Tibial nerve (tissue), 4 donors: Measurements from ENCODE around the gene TMEM171. TPM values are rescaled to one million over a fixed set of nuclear protein-coding genes. Genes with fewer than 3 reads are reported as not detected.

Experiments used
- DNase-seq, 2 donors: peaks; one replicate each; pipeline ENCODE4 v3.0.0-alpha.2; 2019; ENCODE audit warnings: low spot score in 2 of 2
- H3K27ac ChIP-seq, 4 donors: fragments of 200-600 bp; sonication (generic) in 3 of 4; one replicate each; pipeline ENCODE4 v1.5.1; 2017 to 2019; ENCODE audit warnings: mild to moderate bottlenecking in 1 of 4
- H3K27me3 ChIP-seq, 2 donors: fragments of 200-600 bp; sonication (generic) in 1 of 2; one replicate each; pipeline versions ENCODE4 v1.5.1 to v1.6.0; 2017 to 2019
- H3K36me3 ChIP-seq, 3 donors: fragments of 200-600 bp; sonication (generic); one replicate each; pipeline ENCODE4 v1.5.1; 2018 to 2019
- H3K4me1 ChIP-seq, 4 donors: fragments of 200-600 bp; sonication (generic) in 3 of 4; one replicate each; pipeline ENCODE4 v1.5.1; 2017 to 2019
- H3K4me3 ChIP-seq, 4 donors: fragments of 200-600 bp; sonication (generic) in 3 of 4; one replicate each; pipeline ENCODE4 v1.5.1; 2017 to 2019; ENCODE audit warnings: mild to moderate bottlenecking in 1 of 4, moderate library complexity in 1 of 4
- H3K9me3 ChIP-seq, 4 donors: fragments of 200-600 bp; sonication (generic) in 3 of 4; one replicate each; pipeline ENCODE4 v1.5.1; 2017 to 2019
- EP300 ChIP-seq, 2 donors: sonication (generic); formaldehyde crosslinking; IDR thresholded peaks; one replicate each; pipeline ENCODE4 v1.6.1; 2017; ENCODE audit warnings: antibody characterized with exemption in 2 of 2, mild to moderate bottlenecking in 1 of 2
- POLR2A ChIP-seq, 2 donors: fragments of 450-650 bp; IDR thresholded peaks; one replicate each; pipeline ENCODE4 v1.6.1; 2017; ENCODE audit warnings: antibody characterized with exemption in 2 of 2, mild to moderate bottlenecking in 2 of 2, moderate library complexity in 2 of 2
- WGBS, 2 donors: methylation state at CpG; one replicate each; pipeline ENCODE4 v1.1.5; 2018; 5-methylcytosine and 5-hydroxymethylcytosine counted together
- total RNA-seq, 4 donors: library from RNA; depleted of rRNA; stranded (reverse); fragments of >200 nt; gene quantifications; one replicate each; pipeline ENCODE4 v1.1.0, GENCODE V29; 2016
- TF ChIP-seq, protein P1 (sequence below), 5 experiments: fragments of 200-600 bp in 3 of 5; fragments of 450-650 bp in 2 of 5; sonication (generic) in 3 of 5; IDR thresholded peaks; one replicate each; pipeline ENCODE4 v1.5.1; 2016 to 2019; ENCODE audit warnings: antibody characterized with exemption in 5 of 5, mild to moderate bottlenecking in 3 of 5, moderate library complexity in 2 of 5

Gene TMEM171
- total RNA-seq, 4 donors from 2014 or later = 0.66 to 0.90 TPM; not detected in 2

DNA sequence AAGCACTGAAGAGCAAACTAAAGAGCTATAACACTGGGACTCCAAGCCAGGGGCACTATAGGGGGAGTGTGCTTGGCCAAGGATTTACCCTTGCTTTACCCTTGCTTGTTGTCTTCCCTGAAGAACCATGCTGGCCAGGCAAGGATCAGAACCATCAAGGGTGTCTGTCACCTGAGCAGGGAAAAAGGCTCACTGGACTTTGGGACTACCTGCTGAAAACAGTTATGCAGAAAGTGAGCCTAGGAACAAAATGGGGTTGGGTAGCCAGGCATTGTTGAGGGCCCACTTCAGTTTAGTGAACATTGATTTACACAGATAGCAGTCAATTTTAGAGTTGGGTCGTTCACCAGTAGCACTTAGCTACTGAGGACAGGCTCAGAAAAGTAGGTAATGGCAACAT, 8.0 kb upstream of the TMEM171 start:
- no peak overlapping the region for H3K4me3 ChIP-seq
- H3K27ac ChIP-seq = no peak overlapping the region
- WGBS, 2 donors = 79 to 95% methylated on average over 1 of the region's 1 CpG
- H3K9me3 ChIP-seq = peaks cover 0 to 14% (median 3%) of the 10 kb centered on the region in 4 donors
- no peaks in the 10 kb centered on the region for H3K4me1 ChIP-seq
- TF ChIP-seq POLR2A (IDR thresholded peaks at IDR 0.05) (no peak), EP300 (IDR thresholded peaks at IDR 0.05) (no peak)
- TF ChIP-seq, protein P1, sequence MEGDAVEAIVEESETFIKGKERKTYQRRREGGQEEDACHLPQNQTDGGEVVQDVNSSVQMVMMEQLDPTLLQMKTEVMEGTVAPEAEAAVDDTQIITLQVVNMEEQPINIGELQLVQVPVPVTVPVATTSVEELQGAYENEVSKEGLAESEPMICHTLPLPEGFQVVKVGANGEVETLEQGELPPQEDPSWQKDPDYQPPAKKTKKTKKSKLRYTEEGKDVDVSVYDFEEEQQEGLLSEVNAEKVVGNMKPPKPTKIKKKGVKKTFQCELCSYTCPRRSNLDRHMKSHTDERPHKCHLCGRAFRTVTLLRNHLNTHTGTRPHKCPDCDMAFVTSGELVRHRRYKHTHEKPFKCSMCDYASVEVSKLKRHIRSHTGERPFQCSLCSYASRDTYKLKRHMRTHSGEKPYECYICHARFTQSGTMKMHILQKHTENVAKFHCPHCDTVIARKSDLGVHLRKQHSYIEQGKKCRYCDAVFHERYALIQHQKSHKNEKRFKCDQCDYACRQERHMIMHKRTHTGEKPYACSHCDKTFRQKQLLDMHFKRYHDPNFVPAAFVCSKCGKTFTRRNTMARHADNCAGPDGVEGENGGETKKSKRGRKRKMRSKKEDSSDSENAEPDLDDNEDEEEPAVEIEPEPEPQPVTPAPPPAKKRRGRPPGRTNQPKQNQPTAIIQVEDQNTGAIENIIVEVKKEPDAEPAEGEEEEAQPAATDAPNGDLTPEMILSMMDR (IDR thresholded peaks at IDR 0.05) = no peak
- DNase-seq = no peak
- no peaks in the 10 kb centered on the region for H3K36me3 ChIP-seq
- H3K27me3 ChIP-seq = peaks cover 0 to 3% of the 10 kb centered on the region in 2 donors

DNA sequence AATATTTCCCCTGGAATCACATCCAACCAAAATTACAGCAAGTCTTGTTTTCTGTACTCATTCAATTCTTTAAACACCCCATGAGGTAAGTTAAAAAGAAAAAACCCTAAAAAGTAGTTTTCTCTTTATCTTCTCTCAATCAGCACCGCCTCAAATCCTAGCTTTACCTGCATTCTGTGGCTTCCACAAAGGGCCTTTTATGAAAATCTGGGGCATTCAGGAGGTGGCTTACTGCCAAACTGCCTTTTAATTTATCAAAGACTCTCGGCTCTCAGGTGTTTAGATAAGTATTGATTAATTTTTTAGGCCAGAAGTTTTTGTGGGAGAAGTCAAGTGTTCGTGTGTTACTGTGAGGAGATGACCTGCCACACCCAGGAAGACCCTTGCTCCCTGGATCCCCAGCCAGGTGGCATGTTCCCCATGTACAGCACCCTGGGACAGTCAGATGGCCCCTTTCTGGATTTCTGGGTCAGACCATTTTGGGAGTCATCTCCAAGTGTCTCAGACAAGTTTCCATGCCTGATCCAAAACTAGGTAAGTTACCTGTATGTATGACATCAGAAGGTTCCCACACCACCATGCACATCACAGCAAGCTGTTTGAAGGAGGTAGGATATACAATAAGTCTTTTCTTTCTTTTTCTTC, 6.2 kb upstream of the TMEM171 start:
- Histone ChIP-seq H3K36me3 (no peaks in the 10 kb centered on the region), H3K27me3 (peaks cover 0 to 5% of the 10 kb centered on the region in 2 donors), H3K9me3 (peaks cover 0 to 7% (median 0%) of the 10 kb centered on the region in 4 donors), H3K4me1 (no peaks in the 10 kb centered on the region), H3K4me3 (no peak overlapping the region), H3K27ac (no peak overlapping the region)
- no peak for DNase-seq
- 73 to 80% methylated on average over 3 of the region's 3 CpGs for WGBS, 2 donors
- TF ChIP-seq EP300 (IDR thresholded peaks at IDR 0.05) = no peak

DNA sequence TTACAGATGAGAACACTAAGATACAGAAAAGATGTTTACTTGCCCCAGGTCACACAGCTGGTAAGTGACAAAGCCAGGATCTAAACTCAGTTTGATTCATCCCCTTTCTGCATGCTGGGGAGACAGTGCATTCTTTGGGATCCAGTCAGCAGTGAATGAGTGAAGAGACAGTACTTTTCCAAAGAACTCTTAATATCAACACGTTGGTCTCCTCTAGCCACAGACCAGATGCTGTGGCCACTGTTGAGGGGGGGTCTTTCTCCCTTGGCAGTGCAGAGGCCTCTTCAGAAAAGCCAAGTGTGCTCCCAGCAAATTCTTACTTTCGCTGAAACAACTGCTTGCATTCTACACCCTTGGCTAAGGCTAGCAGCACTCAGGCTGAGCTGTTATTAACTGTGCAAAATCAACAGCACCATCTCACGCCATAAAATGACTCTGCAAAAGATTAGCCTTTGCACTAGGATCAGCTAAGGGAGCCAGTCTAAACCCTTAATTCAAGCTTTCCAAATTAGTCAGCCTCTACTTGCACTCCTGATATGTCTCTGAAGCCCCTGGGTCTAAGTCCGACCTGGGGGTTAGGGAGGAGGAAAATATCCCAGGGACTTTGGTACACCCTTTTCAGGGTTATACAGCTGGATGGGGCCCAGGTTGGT, 4.8 kb upstream of the TMEM171 start:
- Histone ChIP-seq H3K36me3 (no peaks in the 10 kb centered on the region), H3K27me3 (peaks cover 0 to 9% of the 10 kb centered on the region in 2 donors), H3K4me3 (no peak overlapping the region), H3K27ac (no peak overlapping the region), H3K4me1 (peaks cover 0 to 8% (median 7%) of the 10 kb centered on the region in 4 donors), H3K9me3 (peaks cover 0 to 7% (median 0%) of the 10 kb centered on the region in 4 donors)
- 43 to 46% methylated on average over 4 of the region's 4 CpGs for WGBS, 2 donors
- DNase-seq = no peak
- no peak for TF ChIP-seq POLR2A (IDR thresholded peaks at IDR 0.05)
- TF ChIP-seq EP300 (IDR thresholded peaks at IDR 0.05) = no peak
- TF ChIP-seq, protein P1 (IDR thresholded peaks at IDR 0.05) = no peak

DNA sequence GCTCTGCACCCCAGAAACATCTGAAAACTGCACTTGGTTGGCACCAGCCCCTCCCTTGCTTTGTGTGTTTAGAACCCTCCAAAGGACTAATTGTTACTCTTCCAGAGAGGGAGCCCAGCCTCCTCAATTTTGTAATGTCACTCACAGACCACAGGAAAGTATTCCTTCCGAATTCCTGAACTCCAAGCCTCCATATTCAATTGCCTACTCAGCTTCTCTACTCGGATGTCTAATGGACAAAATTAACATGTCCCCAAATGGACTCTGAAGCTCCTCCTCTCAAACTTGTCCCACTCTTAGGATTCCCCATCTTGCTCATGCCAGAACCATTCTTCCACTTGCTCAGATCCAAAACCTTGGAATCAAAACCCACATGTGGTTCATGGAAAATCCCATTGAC, 3.9 kb upstream of the TMEM171 start:
- Histone ChIP-seq H3K9me3 (peaks cover 0 to 7% (median 0%) of the 10 kb centered on the region in 4 donors), H3K36me3 (no peaks in the 10 kb centered on the region), H3K27me3 (peaks cover 0 to 18% of the 10 kb centered on the region in 2 donors), H3K4me1 (peaks cover 0 to 14% (median 7%) of the 10 kb centered on the region in 4 donors), H3K4me3 (no peak overlapping the region), H3K27ac (no peak overlapping the region)
- TF ChIP-seq EP300 (IDR thresholded peaks at IDR 0.05) = no peak
- no peak for TF ChIP-seq POLR2A (IDR thresholded peaks at IDR 0.05)
- TF ChIP-seq, protein P1 (IDR thresholded peaks at IDR 0.05) = no peak
- no peak for DNase-seq
- WGBS, 2 donors = 79 to 82% methylated on average over 2 of the region's 2 CpGs

DNA sequence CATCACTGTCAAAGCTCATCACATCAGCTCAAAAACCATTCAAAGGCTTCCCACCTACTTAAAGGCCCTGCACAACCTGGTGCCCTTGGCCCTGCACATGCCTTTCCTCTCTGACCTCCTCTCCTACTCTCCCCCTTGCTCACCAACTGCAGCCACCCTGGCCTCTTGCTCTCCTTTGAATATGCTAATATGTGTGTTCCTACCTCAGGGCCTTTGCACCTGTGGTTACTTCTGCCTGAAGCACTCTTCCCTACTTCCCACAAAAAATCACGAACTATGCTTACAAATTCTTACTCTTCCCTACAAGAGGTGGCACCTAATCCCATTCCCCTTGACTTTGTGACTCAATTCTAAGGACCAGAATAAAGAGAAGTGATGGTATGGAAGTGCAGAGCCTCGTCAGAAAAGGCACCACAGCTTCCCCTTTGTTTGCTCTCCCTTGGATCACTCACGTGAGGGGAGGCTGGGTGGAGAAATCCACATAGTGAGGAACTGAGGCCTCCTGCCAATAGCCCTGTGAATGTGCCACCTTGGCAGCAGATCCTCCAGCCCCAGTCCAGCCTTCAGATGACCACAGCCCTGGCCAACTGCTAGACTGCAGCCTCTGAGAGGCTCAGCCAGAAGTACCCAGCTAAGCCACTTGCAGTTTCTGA, 3.2 kb upstream of the TMEM171 start:
- 84 to 86% methylated on average over 3 of the region's 3 CpGs for WGBS, 2 donors

More for the DNA sequence above, 3.2 kb upstream of the TMEM171 start:
- Histone ChIP-seq H3K4me1 (peaks cover 0 to 14% (median 7%) of the 10 kb centered on the region in 4 donors), H3K36me3 (no peaks in the 10 kb centered on the region), H3K27me3 (peaks cover 0 to 25% of the 10 kb centered on the region in 2 donors), H3K4me3 (no peak overlapping the region), H3K9me3 (peaks cover 0 to 7% (median 0%) of the 10 kb centered on the region in 4 donors), H3K27ac (no peak overlapping the region)
- no peak for DNase-seq
- TF ChIP-seq POLR2A (IDR thresholded peaks at IDR 0.05) (no peak), EP300 (IDR thresholded peaks at IDR 0.05) (no peak)
- TF ChIP-seq, protein P1 (IDR thresholded peaks at IDR 0.05) = no peak
